GM19438 (cell line): ENCODE results near the gene FNDC3A.
A peak's percentile ranks its signal among the peaks of the same experiment; 100 is the strongest.
"Not testable (repeated sequence)": the region's sequence is repeated elsewhere in the genome, so short reads cannot be mapped to it uniquely, and the experiment has no call there.

Experiments
- ATAC-seq: cut with Tn5 transposase; IDR thresholded peaks from one replicate; pipeline ENCODE4 v1.9.1; 2021; ENCODE audit warnings: low read depth; ENCODE audit not compliant: unreplicated experiment

The FNDC3A gene

DNA sequence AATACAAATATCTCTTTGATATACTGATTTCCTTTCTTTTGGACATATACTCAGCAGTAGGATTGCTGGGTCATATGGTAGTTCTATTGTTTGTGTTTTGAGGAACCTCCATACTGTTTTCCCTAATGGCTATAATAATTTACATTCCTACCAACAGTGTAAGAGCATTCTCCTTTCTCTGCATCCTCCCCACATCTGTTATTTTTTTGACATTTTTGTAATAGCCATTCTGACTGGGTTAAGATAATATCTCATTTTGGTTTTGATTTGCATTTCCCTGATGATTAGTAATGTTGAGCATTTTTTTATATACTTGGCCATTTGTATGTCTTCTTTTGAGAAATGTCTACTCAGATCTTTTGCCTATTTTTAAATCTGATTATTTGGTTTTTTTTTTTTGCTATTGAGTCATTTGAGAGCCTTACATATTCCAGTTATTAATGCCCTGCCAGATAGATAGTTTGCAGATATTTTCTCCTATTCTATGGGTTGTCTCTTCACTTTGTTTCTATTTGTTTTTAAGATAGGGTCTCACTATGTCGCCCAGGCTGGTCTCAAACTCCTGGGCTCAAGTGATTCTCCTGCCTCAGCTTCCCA lies 95.7 kb downstream of the FNDC3A start:
- no peak for ATAC-seq

DNA sequence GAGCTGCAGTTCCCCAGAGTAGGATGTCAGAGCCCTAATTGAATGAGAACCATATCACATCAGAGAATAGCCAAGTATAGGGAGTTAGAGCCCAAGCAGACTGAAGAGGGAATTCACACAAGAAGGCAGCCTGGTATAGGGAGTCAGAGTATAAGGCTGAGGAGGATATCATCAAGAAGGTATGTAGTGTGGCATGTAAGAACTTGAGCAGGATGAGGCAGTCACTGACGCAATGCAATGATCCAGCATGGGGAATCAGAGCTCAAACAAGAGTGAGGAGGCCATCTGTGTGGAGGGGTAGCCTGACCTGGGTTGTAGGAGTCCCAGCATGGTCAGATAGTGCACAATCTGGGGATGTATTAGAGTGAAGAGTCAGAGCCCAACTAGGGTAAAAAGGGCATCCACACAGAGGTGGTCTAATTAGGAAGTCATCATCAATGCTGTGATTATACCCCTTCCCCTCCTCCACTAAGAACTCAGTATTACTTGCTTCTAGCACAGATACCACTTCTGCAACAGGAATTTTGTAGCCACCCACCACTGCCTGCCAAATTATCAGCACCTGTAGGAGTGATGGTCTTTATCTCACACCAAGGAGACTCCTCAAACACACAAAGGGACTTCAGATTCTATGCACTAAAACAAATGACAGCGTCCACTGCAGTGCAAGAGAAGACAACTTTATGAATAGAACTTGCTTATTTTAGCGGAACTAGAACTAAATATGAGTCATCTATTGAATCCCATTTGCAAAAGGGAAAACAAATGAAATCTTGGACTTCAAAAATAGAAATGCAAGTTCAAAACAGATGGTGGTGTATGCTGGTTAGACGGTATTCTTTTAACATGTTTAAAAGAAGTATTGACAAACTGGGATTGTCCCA lies 107.2 kb downstream of the FNDC3A start:
- ATAC-seq = peak; percentile 68

DNA sequence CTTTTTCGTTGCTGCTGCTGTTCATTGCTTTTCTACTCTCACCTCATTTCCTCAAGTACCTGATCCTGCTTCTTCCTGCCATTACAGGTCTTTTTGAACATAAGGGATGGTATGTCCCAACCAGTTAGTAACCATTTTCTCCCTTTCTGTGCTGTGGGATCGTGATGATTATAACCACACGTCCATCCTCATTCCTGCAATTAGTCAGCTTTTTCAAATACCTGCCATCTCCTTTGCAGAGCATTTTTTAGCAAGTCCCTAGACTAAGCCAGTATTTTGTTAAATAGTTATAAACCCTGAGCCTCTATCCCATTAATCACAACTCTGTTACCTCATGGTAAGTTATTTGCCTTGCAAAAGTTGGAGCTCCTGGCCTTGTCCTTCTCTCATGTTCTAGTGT lies 109.2 kb downstream of the FNDC3A start:
- ATAC-seq = no peak

DNA sequence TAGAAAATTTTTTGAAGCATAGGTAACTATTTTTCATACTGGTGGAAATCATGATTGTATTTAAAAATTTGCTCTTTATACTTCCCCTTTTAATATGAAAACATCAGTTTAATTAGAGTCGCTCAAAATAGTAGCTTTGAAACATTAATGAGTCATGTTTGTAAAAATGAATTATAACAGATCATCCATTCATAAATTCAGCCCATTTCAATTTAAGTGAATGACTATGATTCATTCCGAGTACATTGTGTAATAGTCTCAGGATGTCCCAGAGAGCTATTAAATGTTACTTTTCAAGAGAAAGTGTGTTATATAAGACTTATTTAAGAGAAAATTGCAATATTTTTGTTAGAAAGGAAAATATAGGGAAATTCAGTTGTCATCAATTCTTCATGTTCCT lies 111.0 kb downstream of the FNDC3A start:
- ATAC-seq = no peak

DNA sequence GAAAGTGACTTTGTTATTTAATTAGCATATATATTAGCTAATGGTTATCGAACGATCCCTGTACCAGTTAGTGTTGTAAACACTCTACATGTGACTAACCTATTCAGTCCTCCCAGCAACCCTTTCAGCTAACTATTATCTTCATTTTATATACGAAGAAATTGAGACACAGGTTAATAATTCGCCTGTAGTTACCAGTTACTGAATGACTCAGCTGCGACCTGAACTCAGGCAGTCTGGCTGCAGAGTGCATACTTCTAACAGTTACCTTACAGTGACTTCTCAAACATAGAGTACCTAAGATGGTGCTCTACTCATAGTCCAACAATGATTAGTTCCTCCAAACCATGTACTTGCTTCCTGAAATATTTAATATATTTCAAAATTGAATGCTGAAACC lies 117.7 kb downstream of the FNDC3A start:
- ATAC-seq = no peak

DNA sequence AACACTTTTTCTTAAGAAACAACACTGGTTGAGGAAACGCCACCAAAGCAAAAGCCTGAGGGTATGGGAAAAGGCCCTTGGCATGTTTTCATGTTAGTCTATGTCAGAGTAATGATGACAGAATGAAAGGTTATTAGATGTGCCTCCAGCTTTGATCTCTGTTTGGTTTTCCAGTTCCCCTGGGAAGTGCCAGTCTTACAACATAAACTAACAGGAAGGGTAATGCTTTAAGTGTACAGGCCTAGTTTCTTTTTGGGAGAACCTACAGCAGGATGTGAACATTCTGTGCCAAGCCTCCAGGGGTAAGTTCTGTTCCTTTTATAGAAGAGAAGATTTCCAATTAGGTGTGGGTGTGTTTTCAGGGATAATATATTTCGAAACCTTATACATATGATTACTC lies 121.7 kb downstream of the FNDC3A start:
- no peak for ATAC-seq

DNA sequence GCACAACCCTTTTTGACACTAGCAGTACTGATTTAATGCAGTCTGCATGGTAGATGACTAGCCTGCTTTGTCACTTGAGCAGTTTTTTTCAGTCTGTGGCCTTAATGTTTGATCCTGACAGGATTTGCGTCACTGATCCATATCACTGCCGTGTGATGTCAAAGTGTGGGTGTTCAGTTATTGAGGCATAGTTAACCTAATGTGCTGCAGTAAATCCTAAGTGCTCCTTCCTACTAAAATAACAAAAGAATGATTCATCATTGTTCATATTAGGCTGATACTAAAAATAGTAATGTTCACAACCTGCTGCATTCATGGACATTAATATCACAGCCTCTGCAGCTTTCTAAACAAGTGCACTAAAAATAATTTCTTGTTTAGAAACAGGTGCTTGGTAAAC lies 122.5 kb downstream of the FNDC3A start:
- ATAC-seq = no peak

DNA sequence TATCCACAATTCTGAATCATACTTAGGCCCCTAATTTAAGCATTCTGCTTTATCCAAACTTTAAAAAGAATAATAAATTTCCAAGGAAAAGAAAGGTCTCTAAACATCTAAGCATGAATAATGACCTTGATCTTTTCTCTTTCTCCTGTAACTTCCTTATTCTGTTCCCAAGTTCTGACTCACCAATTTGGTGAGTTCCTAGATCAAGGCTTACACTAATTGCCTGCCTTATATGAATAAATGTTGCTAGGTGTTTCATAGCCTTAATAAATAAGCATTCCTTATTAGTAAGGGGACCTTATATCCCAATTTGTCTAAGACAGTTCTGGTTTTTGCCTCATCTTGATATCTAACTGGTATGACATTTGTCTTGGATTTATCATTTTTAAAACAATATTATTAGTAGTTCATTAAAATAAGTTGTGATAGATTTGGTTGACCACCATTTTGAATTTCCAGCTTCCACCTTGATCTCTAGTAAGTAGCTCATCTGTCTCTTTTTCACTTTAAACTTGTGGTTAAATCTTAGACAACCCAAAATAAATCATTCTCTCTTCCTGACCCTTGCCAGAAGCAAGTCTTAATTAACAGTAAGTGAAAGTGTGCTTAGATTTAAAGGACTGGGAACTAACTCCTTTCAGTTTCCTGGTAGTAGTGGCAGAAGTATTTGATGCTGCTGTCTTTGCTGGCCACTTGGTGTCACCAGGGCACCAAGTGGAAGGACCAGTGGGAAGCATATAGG lies 123.2 kb downstream of the FNDC3A start:
- no peak for ATAC-seq

DNA sequence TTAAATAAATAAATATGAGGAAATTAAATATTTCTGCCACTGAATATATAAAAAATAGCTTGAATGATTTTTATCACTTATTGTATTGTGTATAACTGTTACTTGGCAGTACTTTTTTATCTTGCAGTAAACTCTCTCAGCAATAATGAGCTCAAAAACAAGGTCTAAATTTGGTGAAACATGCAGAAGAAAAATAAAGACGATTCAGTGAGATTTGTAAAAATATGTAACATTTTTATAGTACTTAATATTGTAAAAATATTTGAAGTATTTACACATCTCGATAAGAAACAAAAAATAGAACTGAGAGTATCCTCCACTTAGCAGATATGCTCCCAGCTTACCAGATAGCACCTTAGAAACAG lies 123.8 kb downstream of the FNDC3A start:
- ATAC-seq = no peak

DNA sequence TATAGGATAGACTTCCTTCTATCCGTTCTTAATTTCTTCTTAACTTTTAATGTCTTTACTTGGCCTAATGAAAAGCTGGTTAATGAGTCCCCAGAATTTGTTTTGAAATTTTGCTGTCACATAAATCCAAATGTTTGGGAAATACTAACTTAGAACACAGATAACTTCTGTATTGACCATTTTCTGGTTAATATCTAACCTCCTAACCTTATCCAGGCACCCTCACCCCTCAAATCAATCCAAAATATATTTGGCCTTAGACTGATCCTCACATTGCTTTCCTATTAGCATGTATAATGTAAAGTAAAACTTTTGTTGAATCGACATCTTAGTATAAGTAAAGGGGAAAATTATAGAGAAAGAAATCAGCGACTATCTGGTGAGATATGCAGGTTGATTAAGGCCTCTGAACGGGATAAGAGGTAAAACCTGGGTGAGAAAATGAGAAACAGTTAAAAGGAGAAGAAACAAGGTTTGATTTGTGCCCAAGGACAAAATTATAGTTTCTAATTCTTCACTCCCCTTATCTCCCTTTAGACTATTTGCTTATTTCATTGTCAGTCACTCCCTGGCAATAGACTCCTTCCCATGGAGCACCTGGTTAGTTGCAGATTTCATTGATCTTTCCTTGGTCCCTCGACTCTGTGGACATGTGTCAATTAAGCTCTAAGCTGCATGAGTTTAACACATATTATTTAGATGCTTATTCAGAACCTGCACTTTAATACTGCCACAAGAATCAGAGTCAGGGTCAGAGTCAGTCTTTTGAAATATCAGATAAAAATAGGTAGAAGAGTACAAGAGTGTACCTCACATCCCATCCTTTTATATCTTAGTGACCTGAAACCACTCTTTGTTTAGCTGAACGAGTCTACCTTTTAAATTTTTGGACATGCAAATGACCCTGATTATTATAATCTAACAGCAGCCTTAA lies 125.2 kb downstream of the FNDC3A start:
- ATAC-seq = no peak

DNA sequence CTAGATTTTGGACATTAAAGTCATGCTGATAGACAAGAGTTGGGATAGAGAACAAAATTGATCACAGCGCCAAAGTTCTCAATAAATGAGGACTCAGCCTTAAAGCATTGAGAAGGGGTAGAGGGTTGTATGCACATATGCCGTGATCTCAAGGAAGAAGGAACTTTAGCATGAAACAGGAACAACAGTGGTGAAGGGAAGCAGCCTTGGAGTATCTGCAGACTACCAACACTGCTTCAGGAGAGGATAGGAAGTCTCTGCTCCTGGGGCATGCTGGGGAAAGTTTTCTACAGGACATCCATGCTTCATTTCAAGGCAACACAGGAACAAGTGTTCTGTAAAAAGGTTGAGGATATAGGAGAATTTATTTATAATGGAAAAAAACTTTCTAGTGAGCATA lies 132.5 kb downstream of the FNDC3A start:
- no peak for ATAC-seq

DNA sequence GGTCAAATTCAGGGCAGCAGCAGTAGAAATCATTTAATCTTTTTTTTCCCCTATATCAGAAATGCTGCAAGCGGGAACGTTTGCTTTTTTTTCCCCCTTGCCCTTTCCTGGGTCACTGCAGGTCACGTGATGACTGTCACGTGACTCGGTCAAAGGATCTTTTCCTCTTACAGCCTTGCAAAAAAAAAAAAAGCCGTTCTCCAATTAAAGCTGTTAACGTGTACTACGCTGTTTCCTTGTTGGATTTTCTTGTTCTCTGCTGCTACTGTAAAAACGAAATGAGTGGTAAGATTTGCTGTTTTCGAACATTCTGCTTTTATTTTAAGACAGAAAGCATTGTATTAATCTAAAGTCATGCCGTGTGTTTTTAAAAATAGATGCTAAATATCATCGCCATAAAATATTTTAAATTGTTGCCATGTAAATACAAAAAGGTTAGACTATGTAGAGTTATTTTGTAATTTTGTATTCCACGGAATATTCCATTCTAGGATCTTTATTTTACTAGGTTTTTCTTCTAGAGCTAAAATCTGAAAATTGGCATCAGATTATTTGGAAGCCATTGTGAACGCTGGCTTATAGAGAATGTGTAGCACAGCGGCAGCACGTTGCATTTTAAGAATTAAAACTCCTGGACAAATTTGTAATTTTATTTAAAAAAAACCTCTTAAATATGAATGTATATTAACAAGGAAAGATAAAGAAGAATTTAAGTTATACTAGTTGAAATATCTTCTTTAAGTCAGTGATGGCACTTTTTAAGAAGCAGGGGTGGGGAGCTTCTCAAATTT lies 134.6 kb downstream of the FNDC3A start:
- peak; percentile 65 for ATAC-seq

DNA sequence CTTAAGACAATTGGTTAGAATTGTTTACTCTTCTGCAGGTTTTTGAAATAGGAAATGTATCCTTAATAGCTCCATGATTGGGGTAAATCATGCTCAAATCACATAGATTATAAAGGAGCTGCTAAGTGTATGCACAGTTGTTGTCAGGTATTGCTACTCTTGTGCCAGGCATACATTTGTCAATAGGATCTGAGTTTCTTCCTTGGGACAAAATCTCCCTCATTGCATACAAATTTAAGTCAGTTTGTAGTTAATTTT lies 135.1 kb downstream of the FNDC3A start:
- ATAC-seq = no peak

DNA sequence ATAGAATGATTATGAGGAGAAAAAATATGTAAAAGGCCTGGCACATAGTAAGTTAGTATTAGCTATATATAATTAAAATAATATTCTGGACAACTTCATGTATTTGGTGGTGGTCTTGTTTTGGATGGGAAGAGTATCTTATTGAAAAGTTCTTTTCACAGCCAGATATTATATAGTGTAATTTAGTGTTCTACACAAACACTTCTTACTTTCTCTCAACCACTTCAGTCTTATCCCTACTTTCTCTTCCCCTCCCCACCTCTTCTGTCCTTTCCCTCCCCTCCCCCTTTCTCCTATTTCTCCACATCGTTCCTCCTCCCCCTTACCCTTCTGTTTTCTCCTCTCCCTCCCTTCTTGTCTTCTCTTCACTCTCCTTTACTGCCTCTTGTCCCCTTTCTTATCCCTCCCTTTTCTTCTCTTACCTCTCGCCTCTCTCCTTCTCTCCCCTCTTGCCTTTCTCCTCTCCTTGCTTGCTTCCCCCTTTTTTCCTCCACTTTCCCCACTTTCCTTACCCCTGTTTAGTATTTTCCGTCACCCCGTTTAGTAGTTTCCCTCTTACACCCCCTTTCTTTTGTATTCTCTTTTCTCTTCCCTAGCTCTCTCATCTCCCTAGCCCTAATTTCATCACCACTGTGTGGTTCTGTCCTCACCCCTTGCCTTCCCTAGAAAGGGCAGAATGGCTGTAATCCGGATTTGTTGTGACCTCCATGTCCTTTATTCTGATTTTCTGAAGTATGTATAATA lies 137.2 kb downstream of the FNDC3A start:
- ATAC-seq = no peak

DNA sequence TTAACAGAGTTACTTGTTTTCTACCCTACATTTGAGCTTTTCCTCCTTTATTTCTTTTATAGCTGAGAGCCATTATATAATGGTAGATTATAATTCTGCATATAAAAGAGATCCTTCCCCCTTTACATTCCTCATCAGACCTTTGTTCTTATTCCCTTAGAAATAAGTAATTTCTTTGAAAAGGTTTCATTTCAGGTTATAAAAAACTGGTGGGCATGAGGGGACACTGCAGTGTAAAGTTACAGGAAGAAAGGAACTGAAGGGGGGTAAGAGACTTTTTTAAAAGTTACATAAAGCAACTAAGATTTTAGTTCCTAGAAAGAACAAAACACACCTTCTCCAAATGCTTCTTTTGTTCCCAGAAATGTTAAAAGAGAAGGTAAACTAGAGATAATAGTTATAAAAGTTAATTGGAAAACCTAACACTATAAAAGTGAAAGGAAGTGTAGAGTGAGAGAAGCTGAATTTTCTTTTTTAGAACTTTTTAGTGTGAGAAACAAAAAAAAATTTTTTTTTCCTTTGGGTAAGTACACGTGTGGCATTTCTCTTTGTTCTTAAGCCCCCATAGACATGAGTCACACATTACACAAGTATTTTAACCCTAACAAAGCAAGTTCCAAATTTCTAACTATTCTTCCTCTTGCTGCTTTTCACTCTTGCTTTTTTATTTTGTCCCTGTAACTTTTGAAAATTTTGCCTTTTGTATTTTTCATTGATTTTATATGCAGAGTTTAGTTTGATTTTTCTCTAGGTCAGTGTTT lies 138.0 kb downstream of the FNDC3A start:
- no peak for ATAC-seq

DNA sequence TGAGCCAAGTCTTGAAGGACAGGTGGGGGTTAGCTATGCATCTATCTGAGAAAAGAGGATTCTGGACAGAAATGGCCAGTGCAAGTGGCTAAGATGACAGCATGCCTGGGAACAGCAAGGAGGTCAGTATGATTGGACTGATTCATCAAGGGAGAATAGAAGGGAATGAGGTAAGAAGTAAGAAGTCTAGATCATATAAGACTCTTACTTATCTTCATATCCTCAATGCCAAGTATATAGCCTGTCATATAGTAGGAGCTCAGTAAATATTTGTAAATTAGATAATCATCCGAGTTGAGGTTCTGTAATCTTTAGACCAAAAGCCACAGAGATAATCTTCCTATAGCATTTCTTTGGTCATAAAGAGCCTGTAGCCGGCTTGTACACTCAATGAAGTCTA lies 141.2 kb downstream of the FNDC3A start:
- ATAC-seq = no peak

DNA sequence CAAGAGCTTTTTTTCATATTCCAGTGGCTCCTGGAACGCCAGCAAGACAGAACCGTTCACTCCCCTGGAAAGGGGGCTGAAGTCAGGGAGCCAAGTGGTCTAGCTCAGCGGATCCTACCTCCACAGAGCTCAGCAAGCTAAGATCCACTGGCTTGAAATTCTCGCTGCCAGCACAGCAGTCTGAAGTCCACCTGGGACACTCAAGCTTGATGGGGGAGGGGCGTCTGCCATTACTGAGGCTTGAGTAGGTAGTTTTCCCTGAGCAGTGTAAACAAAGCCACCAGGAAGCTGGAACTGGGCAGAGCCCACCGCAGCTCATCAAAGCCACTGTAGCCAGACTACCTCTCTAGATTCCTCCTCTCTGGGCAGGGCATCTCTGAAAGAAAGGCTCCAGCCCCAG lies 142.7 kb downstream of the FNDC3A start:
- not testable (repeated sequence) for ATAC-seq

DNA sequence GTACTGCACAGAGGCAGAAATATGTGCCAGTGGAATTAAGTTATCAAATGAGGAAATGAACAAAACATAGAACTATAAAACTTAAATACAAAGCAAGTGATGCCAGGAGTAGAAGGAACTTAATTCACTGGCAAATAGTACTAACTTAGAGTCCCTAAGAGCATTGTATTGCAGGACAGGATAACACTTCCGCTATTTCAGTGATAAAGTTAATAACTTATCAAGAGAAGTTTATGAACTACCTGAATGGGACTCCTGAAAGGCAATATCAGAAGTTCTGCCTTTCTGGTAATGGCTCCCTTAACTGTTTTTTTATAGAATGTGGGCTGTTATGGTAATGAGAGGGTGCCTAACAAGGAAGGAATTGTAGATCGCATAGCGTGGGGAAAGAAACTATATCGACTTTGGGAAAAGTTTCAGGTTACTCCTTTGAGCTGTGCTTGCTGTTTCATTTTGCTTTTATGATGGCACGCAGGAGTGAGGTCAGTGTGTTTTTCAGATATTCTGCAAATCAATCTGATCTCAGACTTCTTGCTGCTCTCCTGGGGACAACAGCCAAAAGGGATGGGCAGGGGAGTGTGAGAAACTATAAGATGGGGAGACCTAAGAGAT lies 149.1 kb downstream of the FNDC3A start:
- ATAC-seq = no peak
